Measurements from ENCODE around the gene APOOL. TPM values are rescaled to one million over a fixed set of nuclear protein-coding genes. Genes with fewer than 3 reads are reported as not detected.
"Not testable (repeated sequence)": the region's sequence is repeated elsewhere in the genome, so short reads cannot be mapped to it uniquely, and the experiment has no call there.

The APOOL gene
- polyA plus RNA-seq, 6 donors from 2014 or later = 4.9 to 8.1 (median 6.0) TPM

DNA sequence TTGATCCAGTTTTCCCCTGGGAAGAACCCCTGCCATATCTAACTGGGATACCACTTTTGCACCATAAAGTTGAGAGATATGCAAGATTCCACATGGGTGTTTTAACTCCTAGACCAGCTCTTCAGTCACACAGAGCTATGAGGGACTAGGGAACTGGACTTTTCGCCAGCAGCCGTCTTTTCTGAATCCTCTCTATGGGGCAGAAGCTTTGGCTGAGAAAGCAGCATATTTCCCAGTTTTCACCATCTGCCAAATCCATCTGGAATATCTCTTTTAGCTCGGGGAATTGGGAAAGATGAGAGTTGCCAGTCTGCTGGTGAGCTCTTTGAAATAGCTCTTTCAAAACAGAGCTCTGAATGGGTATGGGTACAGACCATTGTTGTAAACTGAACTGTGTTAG lies 20.9 kb downstream of the APOOL start:
- no peak for DNase-seq
- Mint-ChIP-seq H3K4me1 (peaks cover 0 to 4% (median 4%) of the 10 kb centered on the region in 3 donors), H3K36me3 (no peaks in the 10 kb centered on the region), H3K27me3 (no peaks in the 10 kb centered on the region), H3K27ac (no peak overlapping the region), H3K4me3 (no peak overlapping the region), H3K9me3 (peaks cover 0 to 4% (median 0%) of the 10 kb centered on the region in 7 donors)
- no peak for ATAC-seq (ENCODE audit: low read depth in 2 of 2)

GRCh38 chrX:85026170-85026569 lies 22.5 kb downstream of the APOOL start:
- Mint-ChIP-seq H3K27me3 (no peaks in the 10 kb centered on the region), H3K36me3 (no peaks in the 10 kb centered on the region), H3K4me1 (peaks cover 0 to 4% (median 4%) of the 10 kb centered on the region in 3 donors), H3K9me3 (peaks cover 0 to 4% (median 0%) of the 10 kb centered on the region in 7 donors), H3K27ac (no peak overlapping the region), H3K4me3 (no peak overlapping the region)
- ATAC-seq (ENCODE audit: low read depth in 2 of 2) = no peak
- no peak for DNase-seq

GRCh38 chrX:85029043-85029442 lies 25.4 kb downstream of the APOOL start:
- no peak for DNase-seq
- Mint-ChIP-seq H3K36me3 (no peaks in the 10 kb centered on the region), H3K4me1 (peaks cover 0 to 4% (median 0%) of the 10 kb centered on the region in 3 donors), H3K9me3 (peaks cover 0 to 4% (median 0%) of the 10 kb centered on the region in 7 donors), H3K27ac (no peak overlapping the region), H3K4me3 (no peak overlapping the region), H3K27me3 (no peaks in the 10 kb centered on the region)
- no peak for ATAC-seq (ENCODE audit: low read depth in 2 of 2)

DNA sequence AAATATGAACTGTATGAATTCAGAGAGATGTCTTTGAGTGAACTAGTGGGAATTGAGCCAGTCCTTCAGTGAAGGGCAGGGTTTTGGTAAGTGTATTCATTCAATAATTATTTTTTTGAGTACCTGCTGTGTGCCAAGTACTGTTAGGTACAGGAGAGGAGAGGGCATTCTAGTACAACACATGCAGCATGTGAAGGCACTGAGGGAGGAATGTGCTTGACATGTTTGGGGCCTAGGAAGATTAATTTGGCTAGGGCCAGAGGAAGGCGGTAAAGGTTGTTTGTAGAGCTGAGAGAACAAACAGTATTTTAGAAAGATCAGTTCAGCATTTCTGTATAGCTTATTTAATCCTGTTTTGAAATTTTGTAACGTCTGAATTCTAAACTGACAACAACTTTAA lies 27.8 kb downstream of the APOOL start:
- no peak overlapping the region for H3K4me3 Mint-ChIP-seq
- H3K27me3 Mint-ChIP-seq = no peaks in the 10 kb centered on the region
- no peak overlapping the region for H3K27ac Mint-ChIP-seq
- H3K9me3 Mint-ChIP-seq = peaks cover 0 to 7% (median 0%) of the 10 kb centered on the region in 7 donors
- DNase-seq = no peak
- H3K36me3 Mint-ChIP-seq = no peaks in the 10 kb centered on the region
- H3K4me1 Mint-ChIP-seq = peaks cover 0 to 4% (median 0%) of the 10 kb centered on the region in 3 donors
- no peak for ATAC-seq (ENCODE audit: low read depth in 2 of 2)

DNA sequence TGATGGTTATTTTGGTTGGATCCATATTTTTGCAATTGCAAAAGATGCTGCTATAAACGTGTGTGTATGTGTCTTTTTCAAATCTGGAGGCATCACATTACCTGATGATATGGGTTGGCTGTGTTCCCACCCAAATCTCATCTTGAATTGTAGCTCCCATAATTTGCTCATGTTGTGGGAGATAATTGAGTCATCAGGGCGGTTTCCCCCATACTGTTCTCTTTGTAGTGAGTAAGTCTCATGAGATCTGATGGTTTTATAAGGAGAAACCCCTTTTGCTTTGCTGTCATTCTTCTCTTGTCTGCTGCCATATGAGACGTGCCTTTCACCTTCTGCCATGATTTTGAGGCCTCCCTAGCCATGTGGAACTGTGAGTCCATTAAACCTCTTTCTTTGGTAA lies 33.4 kb downstream of the APOOL start:
- Mint-ChIP-seq H3K36me3 (peaks cover 0 to 8% of the 10 kb centered on the region in 2 donors), H3K4me3 (no peak overlapping the region), H3K9me3 (peaks cover 6 to 36% (median 21%) of the 10 kb centered on the region in 7 donors), H3K27ac (no peak overlapping the region), H3K27me3 (no peaks in the 10 kb centered on the region), H3K4me1 (peaks cover 7 to 9% (median 7%) of the 10 kb centered on the region in 3 donors)
- ATAC-seq (ENCODE audit: low read depth in 2 of 2) (no peak), DNase-seq (no peak)

- Mint-ChIP-seq H3K4me3 (no peak overlapping the region), H3K27me3 (no peaks in the 10 kb centered on the region), H3K36me3 (no peaks in the 10 kb centered on the region), H3K9me3 (no peaks in the 10 kb centered on the region), H3K4me1 (no peaks in the 10 kb centered on the region), H3K27ac (no peak overlapping the region)
- DNase-seq = no peak
- ATAC-seq (ENCODE audit: low read depth in 2 of 2) = no peak
Observed at GRCh38 chrX:85051627-85052026, 48.0 kb downstream of the APOOL start.

GRCh38 chrX:85052205-85052604 lies 48.5 kb downstream of the APOOL start:
- Mint-ChIP-seq H3K4me1 (no peaks in the 10 kb centered on the region), H3K4me3 (no peak overlapping the region), H3K27me3 (no peaks in the 10 kb centered on the region), H3K36me3 (no peaks in the 10 kb centered on the region), H3K27ac (no peak overlapping the region), H3K9me3 (no peaks in the 10 kb centered on the region)
- ATAC-seq (ENCODE audit: low read depth in 2 of 2) (no peak), DNase-seq (no peak)

GRCh38 chrX:85052636-85053343 lies 49.1 kb downstream of the APOOL start:
- no peaks in the 10 kb centered on the region for H3K36me3 Mint-ChIP-seq
- H3K4me1 Mint-ChIP-seq = no peaks in the 10 kb centered on the region
- DNase-seq (no peak), ATAC-seq (ENCODE audit: low read depth in 2 of 2) (no peak)
- peak overlapping the region in 1 of 6 donors; percentile 66 for H3K27ac Mint-ChIP-seq
- H3K4me3 Mint-ChIP-seq = no peak overlapping the region
- H3K9me3 Mint-ChIP-seq = peaks cover 0 to under 1% (median 0%) of the 10 kb centered on the region in 7 donors
- no peaks in the 10 kb centered on the region for H3K27me3 Mint-ChIP-seq

- Mint-ChIP-seq H3K4me3 (no peak overlapping the region), H3K27ac (no peak overlapping the region), H3K27me3 (no peaks in the 10 kb centered on the region), H3K36me3 (peaks cover 0 to 10% of the 10 kb centered on the region in 2 donors), H3K4me1 (peaks cover 0 to 5% (median 1%) of the 10 kb centered on the region in 3 donors), H3K9me3 (peaks cover 0 to 17% (median 0%) of the 10 kb centered on the region in 7 donors)
- no peak for ATAC-seq (ENCODE audit: low read depth in 2 of 2)
- no peak for DNase-seq
Observed at GRCh38 chrX:85065512-85066198, 62.0 kb downstream of the APOOL start.

GRCh38 chrX:85077247-85077646 lies 73.6 kb downstream of the APOOL start:
- DNase-seq; H3K9me3 Mint-ChIP-seq; H3K36me3 Mint-ChIP-seq; H3K4me3 Mint-ChIP-seq; H3K4me1 Mint-ChIP-seq; ATAC-seq (ENCODE audit: low read depth in 2 of 2); H3K27ac Mint-ChIP-seq; H3K27me3 Mint-ChIP-seq: not testable (repeated sequence)

DNA sequence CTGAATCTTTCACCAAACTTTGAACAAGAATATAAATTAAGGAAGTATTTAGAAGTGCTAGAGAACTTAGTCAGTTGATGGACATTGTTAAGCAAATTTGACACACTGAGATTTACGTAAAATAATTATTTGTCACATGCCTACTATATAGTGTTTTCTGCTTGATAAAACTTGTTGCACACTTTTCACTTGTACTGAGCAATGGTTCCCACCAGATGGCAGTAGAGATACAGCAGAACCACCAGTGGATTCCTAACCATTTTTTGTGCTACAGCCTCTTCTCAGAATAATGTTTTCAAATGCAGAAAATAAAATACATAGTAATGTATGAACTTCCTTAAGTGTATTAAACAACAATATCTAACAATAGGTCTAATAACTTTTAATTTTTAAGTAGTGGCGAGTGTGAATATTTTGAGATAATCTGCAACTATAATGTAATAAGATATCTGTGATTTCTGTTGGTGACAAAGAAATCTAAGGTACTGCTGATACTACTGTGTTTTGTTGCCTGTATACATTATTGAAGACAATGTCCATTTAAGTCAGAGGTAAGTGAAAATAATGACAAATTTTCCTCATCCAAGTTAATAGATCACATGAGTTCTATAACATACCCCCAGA lies 81.2 kb downstream of the APOOL start:
- H3K4me1 Mint-ChIP-seq = no peaks in the 10 kb centered on the region
- DNase-seq = peak; percentile 9
- H3K27ac Mint-ChIP-seq = no peak overlapping the region
- peaks cover 4 to 15% of the 10 kb centered on the region in 2 donors for H3K36me3 Mint-ChIP-seq
- no peak overlapping the region for H3K4me3 Mint-ChIP-seq
- H3K27me3 Mint-ChIP-seq = no peaks in the 10 kb centered on the region
- no peak for ATAC-seq (ENCODE audit: low read depth in 2 of 2)
- H3K9me3 Mint-ChIP-seq = no peaks in the 10 kb centered on the region

DNA sequence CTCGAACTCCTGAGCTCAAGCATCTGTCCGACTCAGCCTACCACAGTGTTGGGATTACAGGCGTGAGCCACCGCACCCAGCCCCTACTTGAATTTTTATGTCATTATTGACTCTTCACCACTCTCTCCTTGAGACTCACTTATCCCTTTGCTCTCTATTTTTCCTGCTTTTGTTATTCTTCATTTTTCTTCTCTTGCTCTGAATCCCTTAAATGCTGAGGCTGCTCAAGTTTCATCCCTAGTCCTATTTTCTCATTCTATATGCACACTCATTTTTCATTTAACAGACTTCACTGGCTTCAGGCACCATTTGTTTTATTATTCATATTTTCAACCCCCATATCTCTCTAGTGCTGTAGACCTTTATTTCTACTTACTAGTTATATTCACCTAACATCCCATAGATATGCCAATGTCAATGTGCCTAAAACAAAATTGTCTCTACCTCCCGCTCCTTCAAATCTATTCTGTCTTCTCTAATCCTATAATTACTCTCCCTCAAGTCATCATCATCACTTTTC lies 85.7 kb downstream of the APOOL start:
- Mint-ChIP-seq H3K9me3 (peaks cover 0 to 1% (median 0%) of the 10 kb centered on the region in 7 donors), H3K4me1 (no peaks in the 10 kb centered on the region), H3K27ac (no peak overlapping the region), H3K27me3 (no peaks in the 10 kb centered on the region), H3K36me3 (peaks cover 4 to 15% of the 10 kb centered on the region in 2 donors), H3K4me3 (peak overlapping the region in 1 of 8 donors; percentile 64)
- DNase-seq (no peak), ATAC-seq (ENCODE audit: low read depth in 2 of 2) (no peak)

DNA sequence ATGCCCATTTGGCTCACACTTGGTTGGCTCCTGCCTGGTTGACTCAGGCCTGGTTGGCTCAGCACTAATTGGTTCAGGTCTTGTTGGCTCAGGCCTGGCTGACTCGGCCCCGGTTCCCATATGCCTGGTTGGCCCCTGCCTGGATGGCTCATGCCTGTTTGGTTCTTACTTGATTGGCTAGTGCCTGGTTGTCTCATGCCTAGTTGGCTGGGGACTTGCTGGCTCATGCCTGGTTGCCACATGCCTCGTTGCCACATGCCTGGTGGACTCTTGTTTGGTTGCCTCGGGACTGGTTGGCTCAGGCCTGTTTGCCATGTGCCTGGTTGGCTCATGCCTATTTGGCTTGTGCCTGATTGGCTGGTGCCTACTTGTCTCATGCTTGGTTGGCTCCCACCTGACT lies 103.7 kb downstream of the APOOL start:
- Mint-ChIP-seq H3K9me3 (peaks cover 0 to 2% (median 0%) of the 10 kb centered on the region in 7 donors), H3K27ac (no peak overlapping the region), H3K27me3 (no peaks in the 10 kb centered on the region), H3K4me1 (no peaks in the 10 kb centered on the region), H3K36me3 (no peaks in the 10 kb centered on the region), H3K4me3 (no peak overlapping the region)
- DNase-seq (no peak), ATAC-seq (ENCODE audit: low read depth in 2 of 2) (no peak)

Data from naive B cell (primary cell).